GM12891 (cell line): ENCODE data around the gene PSMD8.

ENCODE experiments used
- POLR2A ChIP-seq: IDR thresholded peaks from 2 replicates; pipeline ENCODE4 v1.6.1; 2011; ENCODE audit warnings: low read depth, low read length, control low read depth
- POLR2AphosphoS5 ChIP-seq: IDR thresholded peaks from 2 replicates; pipeline ENCODE4 v1.6.1; 2011; ENCODE audit warnings: low read depth, low read length, control low read depth
- SPI1 ChIP-seq: IDR thresholded peaks from 2 replicates; pipeline ENCODE4 v1.6.1; 2011; ENCODE audit warnings: low read depth, low read length, control low read depth
- TAF1 ChIP-seq: IDR thresholded peaks from 2 replicates; pipeline ENCODE4 v1.6.1; 2011; ENCODE audit warnings: low read depth, low read length, control low read depth

DNA sequence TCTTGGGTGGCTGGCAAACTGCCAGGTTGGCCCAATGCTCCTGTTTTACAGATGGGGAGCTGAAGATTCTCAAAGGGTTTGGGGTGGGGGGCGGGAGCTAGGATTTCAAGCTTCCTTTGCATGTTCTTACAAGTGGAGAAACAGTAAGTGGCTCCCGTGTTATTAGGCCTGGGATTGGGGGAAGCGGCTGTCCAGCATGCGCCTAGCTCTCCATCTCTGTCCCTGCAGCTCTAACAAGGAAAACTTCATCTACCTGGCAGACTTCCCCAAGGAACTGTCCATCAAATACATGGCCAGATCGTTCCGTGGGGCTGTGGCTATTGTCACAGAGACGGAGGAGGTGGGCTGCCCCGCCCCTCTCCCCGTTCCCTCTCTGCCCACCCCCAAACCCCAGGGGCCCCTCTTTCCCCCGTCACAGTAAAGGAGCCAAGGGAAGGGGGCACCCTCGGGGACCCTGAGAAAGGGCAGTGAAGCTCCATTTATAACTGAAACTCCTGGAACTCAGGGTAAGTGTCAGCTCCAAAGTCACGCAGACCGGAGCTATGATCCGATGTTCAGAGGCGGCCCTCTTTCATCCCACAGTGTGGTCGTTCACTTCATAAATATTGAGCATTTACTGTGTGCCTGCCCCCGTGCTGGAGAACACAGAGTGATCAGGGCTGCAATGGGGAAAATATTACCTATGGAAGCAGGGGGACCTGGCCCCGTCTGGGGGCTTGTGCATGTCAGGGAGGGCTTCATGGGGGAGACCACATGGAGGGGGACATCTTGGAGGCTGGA, 14.9 kb upstream of the PSMD8 start:
- TF ChIP-seq POLR2A (no peak), POLR2AphosphoS5 (no peak), TAF1 (no peak), SPI1 (no peak)
